GM19023 (cell line): ENCODE measurements around the gene MBNL1.
"Not testable (repeated sequence)": the region's sequence is repeated elsewhere in the genome, so short reads cannot be mapped to it uniquely, and the experiment has no call there.

Experiments used
- ATAC-seq: cut with Tn5 transposase; IDR thresholded peaks from one replicate; pipeline ENCODE4 v1.9.1; 2021; ENCODE audit warnings: mild to moderate bottlenecking, moderate library complexity; ENCODE audit not compliant: unreplicated experiment

MBNL1 gene

GRCh38 chr3:152367192-152367591 is 98.5 kb downstream of the MBNL1 start:
- ATAC-seq = not testable (repeated sequence)

GRCh38 chr3:152372633-152373032 is 103.9 kb downstream of the MBNL1 start:
- not testable (repeated sequence) for ATAC-seq

GRCh38 chr3:152373379-152373778 is 104.7 kb downstream of the MBNL1 start:
- ATAC-seq = no peak

- ATAC-seq = no peak
Observed at GRCh38 chr3:152374262-152374990, 105.7 kb downstream of the MBNL1 start.

- ATAC-seq = no peak
Observed at GRCh38 chr3:152375546-152375945, 106.8 kb downstream of the MBNL1 start.

GRCh38 chr3:152376351-152377183 is 107.8 kb downstream of the MBNL1 start:
- ATAC-seq = peak; percentile 78

GRCh38 chr3:152377184-152377570 is 108.4 kb downstream of the MBNL1 start:
- peak; percentile 20 for ATAC-seq

- ATAC-seq = no peak
Observed at GRCh38 chr3:152379415-152380042, 110.8 kb downstream of the MBNL1 start.

GRCh38 chr3:152380043-152380442 is 111.3 kb downstream of the MBNL1 start:
- no peak for ATAC-seq

- no peak for ATAC-seq
Observed at GRCh38 chr3:152381881-152382295, 113.2 kb downstream of the MBNL1 start.

- no peak for ATAC-seq
Observed at GRCh38 chr3:152382312-152383135, 113.8 kb downstream of the MBNL1 start.

- ATAC-seq = no peak
Observed at GRCh38 chr3:152383136-152383606, 114.4 kb downstream of the MBNL1 start.

GRCh38 chr3:152384412-152384811 is 115.7 kb downstream of the MBNL1 start:
- no peak for ATAC-seq

- no peak for ATAC-seq
Observed at GRCh38 chr3:152385761-152386160, 117.0 kb downstream of the MBNL1 start.

GRCh38 chr3:152386208-152386607 is 117.5 kb downstream of the MBNL1 start:
- no peak for ATAC-seq

- ATAC-seq = no peak
Observed at GRCh38 chr3:152388631-152389030, 119.9 kb downstream of the MBNL1 start.

- ATAC-seq = no peak
Observed at GRCh38 chr3:152389316-152389934, 120.7 kb downstream of the MBNL1 start.

GRCh38 chr3:152390647-152391046 is 121.9 kb downstream of the MBNL1 start:
- ATAC-seq = no peak

- ATAC-seq = no peak
Observed at GRCh38 chr3:152391671-152392070, 122.9 kb downstream of the MBNL1 start.

- no peak for ATAC-seq
Observed at GRCh38 chr3:152392272-152392880, 123.6 kb downstream of the MBNL1 start.
